ENCODE measurements around the gene SH3BP2.

GRCh38 chr4:2799971-2800690 is 7.2 kb downstream of the SH3BP2 start:
- TF ChIP-seq POLR2AphosphoS5 (IDR thresholded peaks at IDR 0.05) = no peak
- TF ChIP-seq CTCF (IDR thresholded peaks at IDR 0.05 in 8 of 11, conservative IDR thresholded peaks at IDR 0.05 in 3 of 11) = no peak
- no peak for TF ChIP-seq POLR2A (IDR thresholded peaks at IDR 0.05)
